ENCODE data around the gene FNDC3B. TPM values are rescaled to one million over a fixed set of nuclear protein-coding genes. Genes with fewer than 3 reads are reported as not detected.

Gene FNDC3B
- total RNA-seq, 1 donor from 2014 or later = 68.5 TPM

GRCh38 chr3:172309741-172310427 lies 270.5 kb downstream of the FNDC3B start:
- peaks cover 0 to 39% of the 10 kb centered on the region in 2 donors for H3K36me3 ChIP-seq
- no peak overlapping the region for H3K27ac ChIP-seq
- no peak for DNase-seq (ENCODE audit: extremely low spot score in 2 of 2)

GRCh38 chr3:172310428-172310760 lies 271.0 kb downstream of the FNDC3B start:
- H3K27ac ChIP-seq = no peak overlapping the region
- DNase-seq (ENCODE audit: extremely low spot score in 2 of 2) = no peak
- intact Hi-C loops (cut with DNase I) = no loop called here
- TF ChIP-seq POLR2AphosphoS5 (IDR thresholded peaks at IDR 0.05; ENCODE audit: insufficient read depth in 1 of 2, low read depth in 1 of 2) (no peak), CTCF (IDR thresholded peaks at IDR 0.05) (no peak), POLR2A (IDR thresholded peaks at IDR 0.05) (no peak)
- H3K9me3 ChIP-seq = no peaks in the 10 kb centered on the region
- H3K4me3 ChIP-seq = no peak overlapping the region
- H3K27me3 ChIP-seq = no peaks in the 10 kb centered on the region
- H3K36me3 ChIP-seq = peaks cover 0 to 39% of the 10 kb centered on the region in 2 donors
- H3K4me1 ChIP-seq = peaks cover 24% of the 10 kb centered on the region

More at GRCh38 chr3:172309741-172310427, 270.5 kb downstream of the FNDC3B start:
- no peaks in the 10 kb centered on the region for H3K9me3 ChIP-seq
- H3K4me1 ChIP-seq = peaks cover 19% of the 10 kb centered on the region
- no peak for TF ChIP-seq POLR2AphosphoS5 (IDR thresholded peaks at IDR 0.05; ENCODE audit: insufficient read depth in 1 of 2, low read depth in 1 of 2)
- TF ChIP-seq POLR2A (IDR thresholded peaks at IDR 0.05) = no peak
- TF ChIP-seq CTCF (IDR thresholded peaks at IDR 0.05) = no peak
- H3K27me3 ChIP-seq = no peaks in the 10 kb centered on the region
- intact Hi-C loops (cut with DNase I) = no loop called here
- H3K4me3 ChIP-seq = no peak overlapping the region

- Histone ChIP-seq H3K36me3 (peaks cover 0 to 39% of the 10 kb centered on the region in 2 donors), H3K9me3 (no peaks in the 10 kb centered on the region), H3K27me3 (no peaks in the 10 kb centered on the region), H3K4me1 (peaks cover 23% of the 10 kb centered on the region), H3K27ac (peak overlapping the region; percentile 9), H3K4me3 (no peak overlapping the region)
- intact Hi-C loops (cut with DNase I) = no loop called here
- TF ChIP-seq POLR2AphosphoS5 (IDR thresholded peaks at IDR 0.05; ENCODE audit: insufficient read depth in 1 of 2, low read depth in 1 of 2) (no peak), CTCF (IDR thresholded peaks at IDR 0.05) (no peak), POLR2A (IDR thresholded peaks at IDR 0.05) (no peak)
- no peak for DNase-seq (ENCODE audit: extremely low spot score in 2 of 2)
These were observed 271.8 kb downstream of the FNDC3B start for GRCh38 chr3:172311217-172311616.

GRCh38 chr3:172312001-172312400 lies 272.6 kb downstream of the FNDC3B start:
- no peak for TF ChIP-seq POLR2A (IDR thresholded peaks at IDR 0.05)
- no peak for TF ChIP-seq CTCF (IDR thresholded peaks at IDR 0.05)
- TF ChIP-seq POLR2AphosphoS5 (IDR thresholded peaks at IDR 0.05; ENCODE audit: insufficient read depth in 1 of 2, low read depth in 1 of 2) = no peak
- Histone ChIP-seq H3K36me3 (peaks cover 0 to 39% of the 10 kb centered on the region in 2 donors), H3K27me3 (no peaks in the 10 kb centered on the region), H3K9me3 (no peaks in the 10 kb centered on the region), H3K4me3 (no peak overlapping the region), H3K27ac (peak overlapping the region; percentile 9), H3K4me1 (peaks cover 30% of the 10 kb centered on the region)
- DNase-seq (ENCODE audit: extremely low spot score in 2 of 2) = no peak
- intact Hi-C loops (cut with DNase I) = no loop called here

GRCh38 chr3:172312711-172313110 lies 273.3 kb downstream of the FNDC3B start:
- peaks cover 37% of the 10 kb centered on the region for H3K4me1 ChIP-seq
- peaks cover 0 to 33% of the 10 kb centered on the region in 2 donors for H3K36me3 ChIP-seq
- no peak overlapping the region for H3K27ac ChIP-seq
- H3K27me3 ChIP-seq = no peaks in the 10 kb centered on the region
- no peak for DNase-seq (ENCODE audit: extremely low spot score in 2 of 2)
- intact Hi-C loops (cut with DNase I) = no loop called here
- no peak for TF ChIP-seq POLR2AphosphoS5 (IDR thresholded peaks at IDR 0.05; ENCODE audit: insufficient read depth in 1 of 2, low read depth in 1 of 2)
- TF ChIP-seq POLR2A (IDR thresholded peaks at IDR 0.05) = no peak
- no peak for TF ChIP-seq CTCF (IDR thresholded peaks at IDR 0.05)
- no peak overlapping the region for H3K4me3 ChIP-seq
- H3K9me3 ChIP-seq = no peaks in the 10 kb centered on the region

Data from vagina (tissue), 2 donors.